ENCODE data around the gene DPM3.
"Not testable (repeated sequence)": the region's sequence is repeated elsewhere in the genome, so short reads cannot be mapped to it uniquely, and the experiment has no call there.

DPM3 gene

DNA sequence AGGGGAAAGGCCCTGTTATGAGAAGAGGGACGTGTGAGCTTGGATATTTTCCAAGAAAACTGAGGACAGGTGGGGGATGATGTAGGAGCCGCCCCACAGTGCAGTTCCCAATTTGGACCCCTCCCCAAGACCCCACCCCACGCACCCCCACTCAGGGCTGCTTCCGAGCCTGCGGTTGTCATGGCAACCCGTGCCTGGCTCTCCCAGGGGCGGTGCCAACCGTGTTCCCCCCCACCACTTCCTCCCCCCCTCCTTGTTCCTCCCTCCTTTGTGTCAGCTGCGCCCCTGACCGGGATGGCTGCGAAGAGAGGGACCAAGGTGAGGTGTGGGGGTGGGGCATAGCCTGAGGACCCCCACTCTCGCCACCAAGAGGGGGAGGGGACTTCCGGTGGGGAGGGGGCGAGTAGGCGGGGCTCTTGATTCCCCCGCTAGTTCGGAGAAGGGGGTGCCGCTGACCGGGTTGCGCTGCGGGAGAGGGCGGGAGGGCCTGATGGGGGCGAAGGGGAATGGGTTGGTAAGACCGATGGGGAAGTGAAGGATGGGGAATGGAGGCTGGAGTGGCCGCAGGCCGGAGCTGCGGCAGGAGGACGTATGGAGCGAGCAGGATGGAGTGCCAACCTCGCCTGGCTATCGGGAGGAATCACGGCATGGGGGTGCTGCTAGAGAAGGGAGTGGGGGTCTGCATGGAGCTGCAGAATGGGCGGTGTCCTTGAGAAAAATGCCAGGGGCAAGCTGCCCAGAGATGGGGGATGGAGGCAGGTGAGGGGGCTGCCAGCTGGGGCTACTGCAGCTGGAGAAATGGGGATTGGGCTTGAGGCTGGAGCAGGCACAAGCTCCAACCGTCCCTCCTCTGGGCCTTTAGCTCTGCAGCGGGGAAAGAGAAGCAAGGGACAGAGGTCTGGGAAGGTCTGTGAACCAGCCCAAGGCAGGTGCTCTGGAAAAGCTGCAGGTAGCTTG lies 34.3 kb upstream of the DPM3 start:
- DNase-seq: peak; percentile 30

DNA sequence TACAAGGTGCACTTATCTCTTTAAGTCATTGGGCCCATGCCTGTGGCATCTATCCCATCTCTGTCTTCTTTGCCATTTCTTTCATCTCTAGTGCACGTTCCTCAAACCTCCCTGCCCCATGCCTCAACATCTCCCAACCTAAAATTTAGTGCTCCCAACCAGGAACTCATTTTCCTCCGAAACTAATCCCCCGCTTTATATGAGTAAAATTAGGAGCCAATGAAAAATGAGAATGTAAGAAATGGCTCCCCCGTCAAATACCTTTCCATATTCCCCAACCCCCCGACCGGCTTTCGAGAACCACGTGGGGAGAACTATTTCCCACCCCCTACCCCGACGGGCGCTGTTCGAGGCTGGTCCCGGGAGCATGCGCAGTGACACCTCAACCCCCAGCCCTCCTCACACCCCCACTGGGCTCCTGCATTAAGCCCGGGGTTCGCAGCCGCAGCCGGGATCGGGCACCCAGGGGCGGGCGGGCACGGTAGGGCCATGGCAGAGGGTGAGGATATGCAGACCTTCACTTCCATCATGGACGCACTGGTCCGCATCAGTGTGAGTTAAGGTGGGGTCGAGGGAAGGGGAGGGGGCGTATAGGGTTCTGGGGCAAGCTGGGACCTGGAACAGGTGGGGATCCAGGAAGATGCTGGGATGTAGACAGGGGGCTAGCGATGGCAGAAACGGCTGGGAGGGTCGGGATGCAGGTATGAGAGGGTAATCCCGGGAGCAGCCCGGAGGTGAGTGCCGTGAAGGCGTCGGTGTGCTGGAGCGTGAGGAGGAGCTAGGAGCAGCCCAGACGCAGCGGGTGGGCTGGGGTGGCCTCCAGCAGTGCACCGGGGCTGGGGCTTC lies 33.4 kb upstream of the DPM3 start, which contains the start of gene TRIM46:
TSS of gene TRIM46 (plus strand) at position 372 of the 846 bp plus-strand sequence. CDS start at position 490, 118 bp downstream.
- DNase-seq: peak; percentile 63

DNA sequence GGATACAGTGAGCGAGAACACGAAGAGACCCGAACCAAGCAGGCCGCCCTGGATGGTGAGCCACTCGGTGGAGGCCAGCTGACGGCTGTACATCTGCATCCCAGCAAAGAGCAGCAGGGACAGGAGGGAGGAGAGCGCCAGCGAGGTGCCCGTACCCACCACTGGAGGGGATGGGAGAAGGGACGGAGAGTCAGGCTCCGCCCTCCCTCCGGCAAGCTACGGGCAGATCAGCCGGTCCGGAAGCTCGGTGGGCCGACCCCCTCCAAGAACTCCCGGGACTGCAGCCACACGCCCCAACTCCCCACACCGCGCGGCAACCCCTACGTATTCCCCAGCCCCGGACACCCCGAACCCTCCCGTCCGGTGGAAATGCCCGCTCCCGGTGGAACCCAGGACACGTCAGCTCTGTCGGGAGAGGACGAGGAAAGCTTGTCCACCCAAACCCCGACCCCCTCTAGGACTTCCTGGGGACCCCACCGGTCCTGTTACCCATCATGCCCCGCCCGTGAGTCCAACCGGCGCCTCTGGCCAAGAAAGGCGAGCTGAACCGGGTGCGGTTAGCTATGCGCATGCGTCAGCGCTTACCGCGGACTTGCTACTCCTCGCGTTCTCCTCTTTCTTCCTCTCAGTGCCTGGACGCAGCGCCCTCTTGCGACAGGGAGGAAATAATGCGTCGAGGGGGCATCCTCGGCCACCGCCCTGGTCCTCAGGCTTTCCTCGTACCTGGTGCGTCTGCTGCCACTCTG lies 32.6 kb upstream of the DPM3 start, which contains the start of gene KRTCAP2:
TSS of gene KRTCAP2 (minus strand) at position 573 of the 746 bp plus-strand sequence. CDS start at position 493, 80 bp downstream.
- peak; percentile 98 for DNase-seq

DNA sequence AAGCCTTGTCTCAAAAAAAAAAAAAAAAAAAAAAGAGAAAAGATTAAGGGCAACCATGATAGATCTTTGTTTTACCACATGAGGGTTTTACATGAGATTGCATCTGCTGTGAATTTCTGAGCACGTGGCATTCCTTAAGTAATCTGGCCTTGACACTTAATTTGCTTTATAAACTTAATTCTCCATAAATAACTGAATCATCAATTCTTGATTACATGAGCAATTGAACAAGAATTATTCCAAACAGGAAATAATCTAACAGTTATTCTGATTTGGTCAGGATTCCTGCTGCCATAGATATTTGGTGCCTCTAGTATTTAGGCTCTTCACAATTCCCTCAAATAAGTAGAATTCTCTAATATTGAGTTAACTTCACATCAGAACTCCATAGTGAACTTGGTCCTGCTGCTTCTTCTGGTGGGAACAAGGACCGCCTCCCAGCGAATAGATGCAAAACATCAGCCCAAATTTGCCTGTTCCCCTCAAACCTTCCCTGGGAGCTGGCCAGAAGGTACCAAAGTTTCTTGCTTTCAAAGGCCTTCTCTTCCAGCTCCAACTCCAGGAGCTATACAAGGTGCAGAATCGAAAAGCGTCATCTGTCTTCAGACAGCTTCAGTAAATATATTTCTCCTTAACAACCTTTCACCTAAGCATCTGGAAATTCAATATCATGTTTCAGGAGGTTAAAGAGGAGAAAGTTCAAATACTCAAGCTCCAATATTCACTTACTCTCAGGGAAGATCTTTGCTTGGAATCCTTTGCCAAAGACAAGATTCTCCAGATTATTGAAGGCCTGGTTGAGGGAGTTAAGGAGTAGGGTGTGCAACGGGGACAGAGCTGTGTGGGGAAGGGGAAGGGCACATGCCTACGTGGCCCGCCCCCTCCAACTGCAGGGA lies 31.8 kb upstream of the DPM3 start:
- peak; percentile 0 for DNase-seq

DNA sequence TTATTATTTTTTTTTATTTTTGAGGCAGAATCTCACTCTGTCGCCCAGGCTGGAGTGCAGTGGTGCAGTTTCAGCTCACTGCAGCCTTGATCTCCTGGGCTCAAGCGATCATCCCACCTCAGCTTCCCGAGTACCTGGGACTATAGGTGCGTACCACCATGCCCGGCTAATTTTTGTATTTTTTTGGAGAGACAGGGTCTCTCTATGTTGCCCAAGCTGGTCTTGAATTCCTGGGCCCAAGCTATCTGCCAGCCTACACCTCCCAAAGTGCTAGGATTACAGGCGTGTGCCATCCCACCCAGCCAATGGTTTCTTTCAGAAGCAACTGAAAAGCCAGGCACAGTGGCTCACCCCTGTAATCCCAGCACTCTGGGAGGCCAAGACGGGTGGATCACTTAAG lies 30.5 kb upstream of the DPM3 start:
- DNase-seq: no peak

DNA sequence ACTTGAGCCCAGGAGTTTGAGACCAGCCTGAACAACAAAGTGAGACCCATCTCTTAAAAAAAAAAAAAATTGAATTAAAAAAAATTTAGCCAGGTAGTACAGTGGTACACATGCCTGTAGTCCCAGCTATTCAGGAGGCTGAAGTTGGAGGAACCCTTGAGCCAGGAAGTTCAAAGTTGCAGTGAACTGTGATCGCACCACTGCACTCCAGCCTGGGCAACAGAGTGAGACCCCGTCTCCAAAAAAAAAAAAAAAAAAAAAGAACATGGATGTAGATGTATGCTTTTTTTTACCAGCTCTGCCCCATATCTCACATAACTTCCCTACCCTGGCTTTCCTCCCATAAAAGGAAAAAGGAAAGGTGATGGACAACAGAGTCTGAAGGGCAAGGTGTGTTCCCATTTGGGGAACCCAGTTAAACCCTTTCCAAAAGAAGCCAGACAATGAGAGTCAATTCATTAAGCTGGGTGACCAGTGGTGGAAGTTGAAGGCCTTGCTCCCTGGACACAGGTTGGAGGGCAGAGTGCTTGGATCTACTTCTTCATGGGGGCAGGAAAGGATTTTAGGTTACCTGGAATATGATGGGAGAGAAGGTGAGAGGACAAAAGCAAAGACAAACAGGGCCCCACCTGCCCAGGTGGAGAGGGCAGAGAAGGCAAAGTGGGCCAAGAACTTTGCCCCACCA lies 29.9 kb upstream of the DPM3 start:
- peak; percentile 0 for DNase-seq

DNA sequence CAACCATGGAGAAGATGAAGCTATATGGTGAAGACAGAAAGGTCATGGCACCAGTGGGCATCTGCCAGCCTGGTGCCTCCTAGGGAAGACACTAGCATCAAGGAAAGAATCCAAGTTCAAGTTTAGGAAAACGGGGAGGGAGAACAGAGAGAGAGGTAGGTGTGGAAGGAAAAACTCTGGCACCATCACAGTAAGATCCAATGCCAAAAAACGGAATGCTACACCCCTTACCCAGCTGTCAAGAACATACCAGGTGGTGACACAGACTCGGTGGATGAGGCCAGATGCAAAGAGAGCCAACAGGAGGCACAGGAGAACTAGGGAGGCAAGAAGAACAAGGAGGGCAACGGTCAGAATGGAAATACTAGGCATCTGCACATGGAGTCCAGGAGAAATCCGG lies 29.2 kb upstream of the DPM3 start:
- DNase-seq: no peak

DNA sequence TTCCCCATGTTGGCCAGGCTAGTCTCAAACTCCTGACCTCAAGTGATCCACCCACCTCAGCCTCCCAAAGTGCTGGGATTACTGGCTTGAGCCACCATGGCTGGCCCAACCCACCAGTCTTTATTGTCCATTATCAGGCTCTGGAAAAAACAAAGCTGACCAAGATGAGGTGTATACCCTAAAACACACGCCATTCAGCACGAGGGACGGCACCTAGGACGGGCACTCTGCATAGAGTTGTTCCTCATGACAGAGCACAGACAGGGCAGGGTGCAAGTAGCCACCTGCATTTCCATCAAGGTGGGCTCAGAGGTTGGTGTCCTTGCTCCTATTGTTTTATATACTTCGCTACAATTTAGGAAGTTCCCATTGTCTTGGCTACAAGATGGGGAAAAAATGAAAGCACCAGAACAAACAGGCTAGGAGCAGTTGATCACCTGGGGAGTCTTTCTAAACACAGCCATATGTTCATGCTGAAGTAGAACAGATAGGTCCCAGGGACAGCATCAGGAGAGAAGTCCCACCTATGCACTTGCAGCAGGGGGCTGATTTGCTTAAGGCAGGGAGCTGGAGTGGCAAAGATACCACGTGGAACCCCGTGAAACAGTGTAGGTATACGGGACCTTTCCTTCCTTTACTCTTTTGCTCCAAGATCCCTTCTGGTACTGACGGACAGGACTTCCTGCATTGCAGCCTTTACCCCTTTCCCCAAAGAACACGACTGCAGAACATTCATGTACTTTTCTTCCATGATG lies 28.3 kb upstream of the DPM3 start:
- no peak for DNase-seq

DNA sequence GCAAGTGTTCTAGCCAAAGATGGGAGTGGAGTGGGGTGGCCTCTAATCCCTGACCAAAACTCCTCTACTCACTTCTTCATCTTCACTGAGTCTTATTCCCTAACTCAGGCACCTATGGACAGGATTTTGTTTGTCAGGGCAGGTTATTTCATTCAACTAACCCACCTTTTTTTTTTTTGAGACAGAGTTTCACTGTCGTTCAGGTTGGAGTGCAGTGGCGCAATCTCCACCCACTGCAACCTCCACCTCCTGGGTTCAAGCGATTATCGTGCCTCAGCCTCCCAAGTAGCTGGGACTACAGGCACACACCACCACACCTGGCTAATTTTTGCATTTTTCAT lies 27.7 kb upstream of the DPM3 start:
- not testable (repeated sequence) for DNase-seq

DNA sequence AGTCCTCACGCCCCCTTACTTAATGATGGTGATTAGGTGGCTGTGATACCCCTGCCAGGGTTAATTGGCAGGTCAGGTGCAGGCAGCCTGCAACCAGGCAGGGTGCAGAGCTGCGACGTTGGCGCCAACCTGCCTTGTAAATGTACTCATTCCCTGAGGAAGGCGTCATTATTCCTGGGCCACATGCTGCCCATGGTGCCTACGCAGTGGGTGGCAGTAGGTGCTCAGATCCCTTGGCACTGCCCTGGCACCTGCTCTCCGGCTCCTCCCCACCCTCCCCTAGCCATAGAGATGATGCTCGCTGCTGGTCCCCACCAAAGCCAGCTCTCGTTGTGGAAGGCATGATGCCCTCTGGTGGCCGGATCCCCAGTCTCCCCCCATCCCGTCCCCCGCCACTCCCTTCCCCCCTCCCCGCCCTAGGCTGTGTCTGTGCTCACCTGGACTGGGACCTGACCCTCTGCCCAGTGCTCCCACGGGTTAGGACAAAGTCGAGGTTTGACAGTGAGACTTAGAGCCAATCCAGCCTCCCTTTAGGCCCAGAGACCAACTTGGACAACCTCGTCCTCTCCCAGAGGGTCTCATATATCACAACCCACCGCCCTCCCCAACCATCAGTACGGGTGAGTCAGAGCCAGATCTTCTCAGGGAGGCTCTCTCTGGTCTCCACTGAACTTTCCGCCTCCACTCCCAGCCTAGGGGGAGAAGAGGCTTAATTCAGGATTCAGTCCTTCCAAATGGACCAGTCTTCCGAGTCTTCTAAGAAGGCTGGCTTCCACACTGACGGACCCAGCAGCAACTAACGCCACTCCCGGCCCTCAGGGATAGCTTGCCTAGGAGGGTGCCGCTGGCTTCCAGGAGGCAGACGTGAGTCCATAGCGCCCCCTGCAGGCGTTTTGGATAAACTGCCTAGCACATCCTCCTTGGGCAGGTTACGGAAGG lies 27.1 kb upstream of the DPM3 start:
- DNase-seq: peak; percentile 91

DNA sequence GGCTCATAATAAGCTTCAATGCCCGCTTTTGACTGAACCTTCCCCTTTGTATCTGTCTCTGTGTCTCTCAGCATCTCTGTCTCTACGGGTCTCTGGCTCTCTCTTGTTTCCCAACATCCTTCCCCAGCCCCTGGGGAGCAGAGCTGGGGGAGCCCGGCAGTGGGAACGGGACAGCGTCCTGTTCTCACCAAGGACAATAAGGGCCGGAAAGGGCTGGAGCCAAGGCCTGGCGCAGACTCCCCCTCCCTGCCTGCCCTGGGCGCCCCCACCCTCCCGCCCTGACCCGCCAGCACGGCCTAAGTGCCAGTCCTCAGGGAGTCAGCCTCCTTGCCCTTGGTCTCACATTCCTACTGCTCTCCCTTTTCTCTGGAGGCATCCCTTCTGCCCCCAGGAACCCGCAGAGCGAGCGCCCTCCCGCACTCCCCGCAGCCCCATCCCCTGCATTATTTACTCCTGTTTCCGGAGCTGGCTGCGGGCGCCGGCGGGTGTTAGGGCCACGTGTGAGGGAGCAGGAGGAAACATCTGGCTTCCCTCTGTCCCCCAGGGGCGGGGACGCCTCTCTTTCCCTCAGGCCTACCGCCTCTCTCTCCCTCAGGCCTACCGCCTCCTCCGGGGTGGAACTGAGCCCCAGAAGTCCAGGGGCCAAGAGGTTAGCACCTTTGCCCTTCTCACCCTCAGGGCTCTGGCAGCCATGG lies 26.3 kb upstream of the DPM3 start:
- DNase-seq: no peak

DNA sequence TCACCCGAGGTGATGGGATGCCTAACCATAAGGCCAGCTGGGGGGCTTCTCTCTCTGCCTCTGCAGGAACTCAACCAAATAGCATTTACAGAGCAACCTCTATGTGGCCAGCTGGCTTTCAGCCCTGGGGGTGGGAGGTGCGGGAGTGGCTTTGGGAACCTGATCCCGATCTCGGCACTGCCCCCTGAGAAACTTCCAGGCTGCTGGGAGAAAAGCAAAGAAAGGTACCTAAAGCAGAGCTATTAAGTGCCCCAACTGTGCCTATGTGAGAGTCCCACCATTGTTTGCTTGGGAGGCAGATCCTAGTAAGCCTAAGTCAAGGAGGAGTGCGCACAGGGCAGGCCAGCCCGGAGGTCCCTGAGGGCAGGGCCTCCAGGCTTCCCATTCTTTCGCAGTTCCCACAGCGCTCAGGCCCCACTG lies 25.7 kb upstream of the DPM3 start:
- DNase-seq: no peak

DNA sequence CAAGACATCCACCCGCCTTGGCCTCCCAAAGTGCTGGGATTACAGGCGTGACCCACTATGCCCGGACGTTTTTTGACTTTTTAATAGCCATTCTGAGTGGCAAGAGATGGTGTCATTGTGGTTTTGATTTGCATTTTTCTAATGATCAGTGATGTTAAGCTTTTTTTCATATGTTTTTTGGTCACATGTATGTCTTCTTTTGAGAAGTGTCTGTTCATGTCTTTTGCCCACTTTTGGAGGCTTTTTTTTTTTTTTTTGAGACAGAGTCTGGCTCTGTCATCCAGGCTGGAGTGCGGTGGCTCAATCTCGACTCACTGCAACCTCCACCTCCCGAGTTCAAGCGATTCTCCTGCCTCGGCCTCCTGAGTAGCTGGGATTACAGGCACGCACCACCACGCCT lies 24.3 kb upstream of the DPM3 start:
- DNase-seq: not testable (repeated sequence)

DNA sequence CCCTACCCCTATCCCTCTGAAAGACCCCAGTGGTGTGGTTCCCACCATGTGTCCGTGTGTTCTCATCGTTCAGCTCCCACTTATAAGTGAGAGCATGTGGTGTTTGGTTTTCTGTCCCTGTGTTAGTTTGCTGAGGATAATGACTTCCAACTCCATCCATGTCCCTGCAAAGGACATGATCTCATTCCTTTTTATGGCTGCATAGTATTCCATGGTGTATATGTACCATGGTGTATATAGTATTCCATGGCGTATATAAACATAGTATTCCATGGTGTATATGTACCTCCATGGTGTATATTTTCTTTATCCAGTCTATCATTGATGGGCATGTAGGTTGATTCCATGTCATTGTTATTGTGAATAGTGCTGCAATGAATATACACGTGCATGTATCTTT lies 23.5 kb upstream of the DPM3 start:
- DNase-seq: not testable (repeated sequence)

DNA sequence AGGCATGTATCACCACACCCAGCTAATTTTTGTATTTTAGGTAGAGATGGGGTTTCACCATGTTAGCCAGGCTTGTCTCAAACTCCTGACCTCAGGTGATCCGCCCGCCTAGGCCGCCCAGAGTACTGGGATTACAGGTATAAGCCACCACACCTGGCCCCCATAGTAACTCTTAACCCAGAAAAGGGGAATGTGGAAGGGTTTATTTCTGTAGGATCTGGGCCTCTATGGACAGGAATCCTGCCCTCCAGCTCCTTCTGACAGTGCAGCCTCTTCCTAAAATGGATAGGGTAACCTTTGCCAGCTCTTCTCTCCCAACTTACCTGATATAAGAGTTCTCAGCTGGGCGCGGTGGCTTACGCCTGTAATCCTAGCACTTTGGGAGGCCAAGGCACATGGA lies 22.3 kb upstream of the DPM3 start:
- DNase-seq: not testable (repeated sequence)

DNA sequence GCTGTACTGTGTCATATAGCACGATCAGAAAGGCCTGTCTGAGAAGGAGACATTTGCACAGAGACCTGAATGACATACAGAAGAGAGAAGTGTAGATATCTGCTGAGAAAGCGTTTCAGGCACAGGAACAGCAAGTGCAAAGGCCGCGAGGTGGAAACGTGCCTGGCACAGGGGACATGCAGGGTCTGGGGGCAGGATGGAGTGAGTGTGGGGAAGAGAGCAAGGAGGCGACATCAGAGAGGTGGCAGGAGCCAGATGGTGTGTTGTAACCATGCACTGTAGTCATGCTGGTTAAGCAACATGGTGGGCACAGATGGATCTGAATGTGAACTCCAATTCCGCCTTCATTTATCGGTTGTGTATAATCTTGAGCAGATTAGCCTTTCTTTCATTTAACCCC lies 19.8 kb upstream of the DPM3 start:
- no peak for DNase-seq

DNA sequence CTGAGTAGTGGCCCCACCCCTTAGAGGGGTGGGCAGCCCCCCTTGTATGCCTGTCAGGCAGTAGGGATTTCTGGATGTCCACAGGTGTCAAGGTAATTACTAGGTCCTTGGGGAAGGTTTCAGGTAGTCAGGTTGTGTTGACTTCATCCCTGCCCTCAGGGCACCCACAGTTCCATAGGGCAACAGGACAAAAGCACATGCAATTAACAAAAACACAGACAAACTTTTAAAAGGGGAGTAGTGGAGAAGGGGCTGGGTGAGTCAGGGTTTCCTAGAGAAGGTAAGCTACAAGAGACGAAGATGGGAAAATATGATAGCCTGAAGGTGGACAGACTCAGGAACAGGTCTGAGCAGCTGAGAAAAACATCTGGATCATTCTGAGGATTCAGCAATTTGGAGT lies 18.7 kb upstream of the DPM3 start:
- no peak for DNase-seq

DNA sequence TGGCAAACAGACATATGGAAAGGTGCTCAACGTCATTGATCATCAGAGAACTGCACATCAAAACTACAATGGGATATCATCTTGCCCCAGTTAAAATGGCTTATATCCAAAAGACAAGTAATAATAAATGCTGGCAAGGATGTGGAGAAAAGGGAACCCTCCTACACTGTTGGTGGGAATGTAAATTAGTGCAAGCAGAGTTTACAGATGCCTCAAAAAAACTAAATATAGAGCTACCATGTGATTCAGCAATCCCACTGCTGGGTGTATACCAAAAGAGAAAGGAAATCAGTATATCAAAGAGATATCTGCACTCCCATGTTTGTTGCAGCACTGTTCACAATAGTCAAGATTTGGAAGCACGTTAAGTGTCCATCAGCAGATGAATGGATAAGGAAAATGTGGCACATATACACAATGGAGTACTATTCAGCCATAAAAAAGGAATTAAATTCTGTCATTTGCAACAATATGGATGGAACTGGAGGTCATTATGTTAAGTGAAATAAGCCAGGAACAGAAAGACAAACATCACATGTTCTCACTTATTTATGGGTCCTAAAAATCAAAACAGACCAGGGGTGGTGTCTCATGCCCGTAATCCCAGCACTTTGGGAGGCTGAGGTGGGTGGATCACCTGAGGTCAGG lies 15.8 kb upstream of the DPM3 start:
- DNase-seq: not testable (repeated sequence)

Measured in hematopoietic multipotent progenitor cell treated with erythropoietin and hydrocortisone succinate and interleukin-3 and kit ligand, for 8 days (in vitro differentiated cells).